SK-N-SH (cell line): ENCODE data around the gene TTLL12.

ENCODE experiments used
- CHD2 ChIP-seq: fragments of 150-350 bp; IDR thresholded peaks from 2 replicates; pipeline ENCODE4 v1.6.1; 2018; ENCODE audit warnings: low read length; ENCODE audit not compliant: partially characterized antibody
- CTCF ChIP-seq: fragments of 200-600 bp; sonication (generic); IDR thresholded peaks from 2 replicates; pipeline ENCODE4 v1.6.1; 2017; ENCODE audit warnings: antibody characterized with exemption, mild to moderate bottlenecking, moderate library complexity
- GATA2 ChIP-seq: sonication (generic); formaldehyde crosslinking; IDR thresholded peaks from 2 replicates; pipeline ENCODE4 v1.5.0; 2020; ENCODE audit warnings: mild to moderate bottlenecking, missing genetic modification reagents
- MXI1 ChIP-seq: IDR thresholded peaks from 2 replicates; pipeline ENCODE4 v1.6.1; 2012; ENCODE audit warnings: mild to moderate bottlenecking, low read depth, low read length, improper control_type of control experiment
- POLR2AphosphoS5 ChIP-seq: IDR thresholded peaks from 2 replicates; pipeline ENCODE4 v1.6.1; 2012; ENCODE audit warnings: low read depth, low read length
- TAF1 ChIP-seq: IDR thresholded peaks from 2 replicates; pipeline ENCODE4 v1.6.1; 2012; ENCODE audit warnings: low read depth, mild to moderate bottlenecking, low read length, moderate library complexity, borderline replicate concordance

GRCh38 chr22:43118024-43118849 lies 68.7 kb downstream of the TTLL12 start:
- no peak for TF ChIP-seq CTCF
- no peak for TF ChIP-seq TAF1
- TF ChIP-seq MXI1: no peak
- TF ChIP-seq POLR2AphosphoS5: no peak
- no peak for TF ChIP-seq CHD2
- TF ChIP-seq GATA2: no peak
